GM21737 (cell line): ENCODE results near the gene PALB2.

Source experiments
- ATAC-seq: cut with Tn5 transposase; IDR thresholded peaks from one replicate; pipeline ENCODE4 v1.9.1; 2021; ENCODE audit warnings: mild to moderate bottlenecking, moderate library complexity; ENCODE audit not compliant: unreplicated experiment

Gene PALB2

GRCh38 chr16:23640931-23641765, at the start of gene PALB2, which contains the start of gene DCTN5:
TSS of gene PALB2 (minus strand) at chr16:23641310. CDS start at chr16:23641157, 153 bp downstream.
TSS of gene DCTN5 (plus strand) at chr16:23641466. CDS start at chr16:23641543, 77 bp downstream.
- ATAC-seq, result peak; percentile 94

GRCh38 chr16:23689442-23690187, 48.5 kb upstream of the PALB2 start:
- ATAC-seq, result no peak

- ATAC-seq, result no peak
Observed at GRCh38 chr16:23687034-23687808, 46.1 kb upstream of the PALB2 start.

- no peak for ATAC-seq
Observed at GRCh38 chr16:23683487-23683886, 42.4 kb upstream of the PALB2 start.

GRCh38 chr16:23682181-23682580, 41.1 kb upstream of the PALB2 start:
- ATAC-seq, result no peak

GRCh38 chr16:23679986-23680336, 38.9 kb upstream of the PALB2 start:
- ATAC-seq, result no peak

- ATAC-seq, result no peak
Observed at GRCh38 chr16:23679274-23679985, 38.3 kb upstream of the PALB2 start.

- peak; percentile 78 for ATAC-seq
Observed at GRCh38 chr16:23678430-23679273, 37.5 kb upstream of the PALB2 start, which contains the start of gene PLK1. TSS of gene PLK1 (plus strand) at chr16:23678889. CDS start at chr16:23678933, 44 bp downstream.

- no peak for ATAC-seq
Observed at GRCh38 chr16:23676924-23677480, 35.9 kb upstream of the PALB2 start.

- no peak for ATAC-seq
Observed at GRCh38 chr16:23673971-23674614, 33.0 kb upstream of the PALB2 start.

- ATAC-seq, result peak; percentile 86
Observed at GRCh38 chr16:23670137-23670776, 29.1 kb upstream of the PALB2 start.

GRCh38 chr16:23668873-23669272, 27.8 kb upstream of the PALB2 start:
- no peak for ATAC-seq

- ATAC-seq, result no peak
Observed at GRCh38 chr16:23668225-23668624, 27.1 kb upstream of the PALB2 start.

GRCh38 chr16:23667355-23667659, 26.2 kb upstream of the PALB2 start:
- no peak for ATAC-seq

GRCh38 chr16:23666571-23667354, 25.7 kb upstream of the PALB2 start:
- no peak for ATAC-seq

GRCh38 chr16:23663918-23664317, 22.8 kb upstream of the PALB2 start:
- ATAC-seq, result no peak

- no peak for ATAC-seq
Observed at GRCh38 chr16:23651943-23652468, 10.9 kb upstream of the PALB2 start.
